Erythroblast (primary cell): ENCODE data around the gene TBC1D30.
A peak's percentile ranks its signal among the peaks of the same experiment; 100 is the strongest.

Experiments
- DNase-seq, 2 experiments: peaks; one replicate each; lab custom pipeline; 2025; lab: John Stamatoyannopoulos, UW
- GATA1 ChIP-seq: IDR thresholded peaks from 2 replicates; pipeline ENCODE4 v1.6.1; 2011; ENCODE audit warnings: low read depth, mild to moderate bottlenecking, control low read depth, low read length, moderate library complexity
- POLR2A ChIP-seq: IDR thresholded peaks from 2 replicates; pipeline ENCODE4 v1.6.1; 2011; ENCODE audit warnings: mild to moderate bottlenecking, low read length

The TBC1D30 gene

GRCh38 chr12:64793610-64794009 is 30.8 kb upstream of the TBC1D30 start:
- TF ChIP-seq POLR2A: no peak
- no peak for TF ChIP-seq GATA1
- DNase-seq: no peak

GRCh38 chr12:64794305-64794704 is 30.1 kb upstream of the TBC1D30 start:
- TF ChIP-seq POLR2A (no peak), GATA1 (no peak)

DNA sequence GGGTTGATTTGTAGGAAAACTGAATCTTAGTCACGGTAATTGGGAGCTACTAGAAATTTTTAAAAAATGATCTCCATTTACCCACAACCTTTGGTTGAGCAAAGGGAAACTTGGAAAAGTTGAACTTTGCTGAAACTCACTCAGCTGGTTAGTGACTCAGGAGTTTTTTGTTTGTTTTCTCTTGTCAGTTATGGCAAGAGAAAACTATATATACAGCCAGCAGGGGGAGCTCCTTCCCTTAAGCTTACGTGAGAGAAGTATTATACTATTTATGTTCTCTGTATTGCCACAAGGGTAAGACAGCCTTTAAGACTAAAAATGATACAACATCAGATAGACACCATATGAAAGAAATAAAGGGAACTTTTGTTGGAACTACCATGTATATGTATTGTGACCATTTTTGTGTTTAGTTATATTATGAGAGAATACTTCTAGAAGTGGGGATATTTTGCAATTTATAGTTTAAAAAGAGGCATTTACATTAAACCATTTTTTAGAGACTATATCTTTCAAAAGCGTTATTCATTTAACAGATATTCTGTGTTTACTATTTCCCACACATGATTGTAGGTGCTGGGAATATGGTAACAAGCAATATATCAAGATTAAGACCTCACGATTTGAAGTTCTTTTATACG is 28.1 kb upstream of the TBC1D30 start:
- TF ChIP-seq GATA1: no peak
- no peak for TF ChIP-seq POLR2A
- peak; percentile 89 to 93 for DNase-seq

More at GRCh38 chr12:64794305-64794704, 30.1 kb upstream of the TBC1D30 start:
- DNase-seq: no peak

DNA sequence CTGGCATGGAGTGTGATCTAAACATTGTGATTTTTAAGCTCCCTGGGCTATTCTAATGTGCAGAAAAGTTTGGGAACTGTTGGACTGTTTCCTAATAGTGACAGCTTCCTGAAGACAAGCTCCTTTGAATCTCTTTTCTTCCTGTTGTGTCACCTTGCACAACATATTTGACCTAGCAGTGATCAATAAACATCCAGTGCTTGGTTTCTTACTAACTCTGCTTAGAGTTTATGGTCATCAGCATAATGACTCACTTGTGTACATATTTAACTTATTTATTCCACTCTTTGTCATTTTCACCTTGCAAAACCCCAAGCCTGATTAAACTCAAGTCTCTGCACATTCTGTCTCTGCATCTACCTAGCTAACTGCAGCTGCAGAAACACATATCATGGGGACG is 27.3 kb upstream of the TBC1D30 start:
- TF ChIP-seq GATA1 (no peak), POLR2A (no peak)
- DNase-seq: no peak

GRCh38 chr12:64798165-64798564 is 26.3 kb upstream of the TBC1D30 start:
- TF ChIP-seq POLR2A: no peak
- TF ChIP-seq GATA1: no peak
- no peak for DNase-seq

GRCh38 chr12:64800640-64801039 is 23.8 kb upstream of the TBC1D30 start:
- TF ChIP-seq POLR2A (no peak), GATA1 (no peak)
- no peak for DNase-seq

DNA sequence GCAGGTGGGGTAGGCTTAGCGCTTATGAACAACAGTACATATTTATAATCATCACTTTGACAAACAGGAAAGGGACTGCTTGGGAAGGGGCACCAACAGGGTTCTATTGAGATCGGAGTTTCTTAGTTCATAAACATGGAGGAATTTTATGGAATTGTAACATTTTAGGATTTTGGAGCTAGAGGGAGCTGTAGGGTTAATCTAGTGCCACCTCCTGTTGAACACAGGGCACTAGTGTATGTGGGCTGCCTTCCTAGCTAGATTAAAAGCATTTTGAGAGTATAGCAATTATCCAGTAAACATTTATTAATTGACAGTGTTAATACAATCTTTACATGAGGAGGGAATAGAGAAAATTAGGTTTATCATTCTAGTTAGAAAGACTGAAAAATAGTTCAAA is 23.1 kb upstream of the TBC1D30 start:
- TF ChIP-seq POLR2A: no peak
- no peak for TF ChIP-seq GATA1
- DNase-seq: no peak

GRCh38 chr12:64802180-64802775 is 22.2 kb upstream of the TBC1D30 start:
- peak; percentile 32 to 63 for DNase-seq

- no peak for TF ChIP-seq GATA1
- no peak for DNase-seq
Measured at GRCh38 chr12:64806173-64806572, 18.3 kb upstream of the TBC1D30 start.

DNA sequence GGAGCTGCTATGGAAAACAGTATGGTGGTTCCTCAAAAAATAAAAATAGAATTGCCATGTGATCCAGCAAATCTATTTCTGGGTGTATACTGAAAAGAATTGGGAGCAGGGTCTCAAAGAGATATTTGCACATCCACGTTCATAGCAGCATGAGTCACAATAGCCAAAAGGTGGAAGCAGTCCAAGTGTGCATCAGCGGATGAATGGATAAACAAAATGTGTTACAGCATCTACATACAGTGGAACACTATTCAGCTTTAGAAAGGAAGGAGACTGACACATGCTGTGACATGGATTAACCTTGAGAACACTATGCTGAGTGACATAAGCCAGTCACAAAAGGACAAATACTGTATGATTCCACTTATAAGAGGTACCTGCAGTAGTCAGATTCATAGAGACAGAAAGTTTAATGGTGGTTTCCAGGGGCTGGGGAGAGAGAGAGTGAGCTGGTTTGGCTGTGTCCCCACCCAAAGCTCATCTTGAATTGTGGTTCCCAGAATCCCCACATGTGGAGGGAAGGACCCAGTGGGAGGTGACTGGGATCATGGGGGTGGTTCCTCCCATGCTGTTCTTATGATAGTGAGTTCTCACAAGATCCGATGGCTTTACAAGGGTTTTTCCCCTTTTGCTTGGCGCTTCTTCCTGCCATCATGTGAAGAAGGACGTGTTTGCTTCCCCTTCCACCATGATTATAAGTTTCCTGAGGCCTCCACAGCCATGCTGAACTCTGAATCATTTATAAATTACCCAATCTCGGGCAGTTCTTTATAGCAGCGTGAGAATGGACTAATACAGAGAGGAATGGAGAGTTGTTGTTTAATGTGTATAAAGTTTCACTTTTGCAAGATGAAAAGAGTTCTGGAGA is 17.6 kb upstream of the TBC1D30 start:
- no peak for DNase-seq
- TF ChIP-seq GATA1 (no peak), POLR2A (no peak)

DNA sequence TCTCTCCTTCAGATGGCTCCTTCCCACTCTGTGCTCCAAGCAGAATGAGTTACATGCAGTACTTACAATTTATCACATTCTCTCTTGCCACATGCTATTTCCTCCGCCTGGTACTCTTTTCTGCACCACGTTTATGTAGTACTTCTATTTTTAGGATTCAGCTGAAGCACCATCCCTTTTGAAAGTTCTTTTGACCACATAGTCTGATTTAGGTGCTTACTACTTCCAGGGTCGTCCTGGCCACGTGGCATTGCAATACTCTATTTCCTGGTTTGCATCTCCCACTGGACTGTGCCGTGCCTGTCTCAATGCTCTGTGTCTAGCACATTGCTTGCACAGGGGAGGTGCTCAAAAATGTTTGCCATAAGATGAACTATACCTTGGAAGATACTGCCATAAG is 16.3 kb upstream of the TBC1D30 start:
- no peak for TF ChIP-seq POLR2A
- no peak for TF ChIP-seq GATA1
- no peak for DNase-seq

DNA sequence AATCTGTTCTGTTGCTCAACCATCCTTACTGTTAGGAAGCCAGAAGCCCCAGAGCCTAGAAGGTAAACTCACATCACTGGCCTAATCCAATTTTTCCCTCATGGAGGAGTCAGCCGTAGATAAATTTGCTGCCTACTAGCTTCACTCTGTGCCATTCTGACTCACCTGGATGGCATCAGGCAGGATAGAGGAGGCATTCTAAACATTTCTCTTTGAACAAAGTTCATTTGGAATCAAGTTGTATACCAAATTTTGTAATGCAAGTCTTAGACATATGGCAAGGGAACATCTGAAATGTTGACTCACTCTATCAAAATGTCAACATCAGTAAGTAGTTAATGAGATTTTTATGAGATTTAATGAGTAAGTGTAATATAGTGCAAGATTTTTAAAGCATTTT is 13.6 kb upstream of the TBC1D30 start:
- no peak for DNase-seq
- TF ChIP-seq POLR2A: no peak
- no peak for TF ChIP-seq GATA1

GRCh38 chr12:64813723-64814122 is 10.7 kb upstream of the TBC1D30 start:
- no peak for TF ChIP-seq GATA1
- no peak for TF ChIP-seq POLR2A
- DNase-seq: no peak

DNA sequence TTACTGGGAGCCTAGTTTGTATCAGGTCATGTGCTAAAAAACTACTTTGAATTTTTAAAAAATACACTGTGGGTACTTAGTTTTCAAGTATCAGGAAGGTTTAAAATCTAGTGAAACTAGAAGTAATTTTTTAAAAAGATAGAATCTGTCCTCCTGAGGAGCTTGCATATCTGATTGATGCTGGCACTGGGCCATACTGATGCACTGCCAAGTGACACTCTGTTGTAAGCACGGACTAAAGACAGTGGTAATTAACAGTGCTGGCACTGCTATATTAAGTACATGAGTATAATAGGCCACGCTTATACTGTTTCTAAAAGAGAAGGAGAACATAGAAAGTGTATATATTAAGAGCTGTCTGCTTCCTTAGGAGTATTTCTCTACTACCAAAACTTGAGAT is 10.0 kb upstream of the TBC1D30 start:
- no peak for DNase-seq
- TF ChIP-seq POLR2A (no peak), GATA1 (no peak)
